ENCODE data around the gene NKX1-1. TPM values are rescaled to one million over a fixed set of nuclear protein-coding genes. Genes with fewer than 3 reads are reported as not detected.

NKX1-1 gene
- total and polyA plus RNA-seq, 2 of the 8 experiments (the other 6 are each of a cell fraction or from before 2014, with no cell fraction given): not detected

- Histone ChIP-seq H3K23ac (ENCODE audit: insufficient read length) (no peak overlapping the region), H3K56ac (replicated peaks; ENCODE audit: insufficient read length, low read depth, low read length) (no peak overlapping the region), H3K79me2 (ENCODE audit: control insufficient read depth in 1 of 2, insufficient read depth in 2 of 2, low read length in 2 of 2) (no peaks in the 10 kb centered on the region), H2AK5ac (ENCODE audit: low read depth, low read length) (no peak overlapping the region), H3K79me1 (ENCODE audit: low read depth, low read length) (no peaks in the 10 kb centered on the region; the same call in 1 of the 2 replicates), H4K20me1 (replicated peaks in 1 of 2; ENCODE audit: control insufficient read depth in 1 of 2, insufficient read depth in 2 of 2, low read length in 2 of 2) (peaks cover 3 to 14% of the 10 kb centered on the region in 2 experiments), H3K9ac (replicated peaks in 1 of 4; ENCODE audit: extremely low read depth in 1 of 4, low read depth in 3 of 4, low read length in 3 of 4) (no peak overlapping the region), H3K27ac (ENCODE audit: low read depth, low read length) (no peak overlapping the region), H3K23me2 (ENCODE audit: low read depth, low read length) (no peaks in the 10 kb centered on the region), H3K4me2 (ENCODE audit: insufficient read depth in 1 of 2, low read depth in 2 of 2, low read length in 2 of 2) (no peak overlapping the region), H3K4ac (replicated peaks; ENCODE audit: insufficient read length, low read depth, low read length) (no peak overlapping the region), H3K4me1 (replicated peaks in 1 of 4; ENCODE audit: control insufficient read depth in 3 of 4, insufficient read depth in 4 of 4, low read length in 3 of 4) (peaks cover 0 to 2% (median 0%) of the 10 kb centered on the region in 4 experiments; a peak in 1 of 7 replicates), H2BK15ac (ENCODE audit: low read length) (no peak overlapping the region), H3K9me3 (ENCODE audit: insufficient read depth in 2 of 2, low read depth in 1 of 2, low read length in 1 of 2) (no peaks in the 10 kb centered on the region), H3K14ac (ENCODE audit: insufficient read length) (no peak overlapping the region), H3K4me3 (ENCODE audit: extremely low read depth in 1 of 4, insufficient read depth in 2 of 4, low read depth in 3 of 4, low read length in 4 of 4) (no peak overlapping the region), H3K27me3 (replicated peaks in 1 of 4; ENCODE audit: control insufficient read depth in 3 of 4, extremely low read depth in 1 of 4, insufficient read depth in 3 of 4, low read length in 3 of 4) (no peaks in the 10 kb centered on the region), H3K18ac (ENCODE audit: extremely low read depth, low read length) (no peak overlapping the region), H2BK12ac (ENCODE audit: low read depth, low read length) (no peak overlapping the region), H2BK5ac (ENCODE audit: low read depth, low read length) (no peak overlapping the region), H4K8ac (ENCODE audit: extremely low read depth, insufficient read depth, low read length) (no peak overlapping the region), H4K91ac (replicated peaks; ENCODE audit: insufficient read length, low read length) (no peak overlapping the region), H2BK20ac (ENCODE audit: low read length) (no peak overlapping the region), H2AFZ (ENCODE audit: low read length) (no peak overlapping the region), H4K5ac (ENCODE audit: insufficient read length, low read depth, low read length) (no peak overlapping the region), H2BK120ac (replicated peaks; ENCODE audit: low read depth, low read length) (no peak overlapping the region), H3K36me3 (ENCODE audit: control insufficient read depth in 2 of 4, insufficient read depth in 4 of 4, low read length in 3 of 4) (no peaks in the 10 kb centered on the region)
- 94% methylated on average over 9 of the region's 13 CpGs; no CpG with 5 or more reads in 1 of the 2 experiments for WGBS, 2 experiments (ENCODE audit: extremely low coverage in 1 of 2, insufficient coverage in 1 of 2, insufficient read length in 1 of 2, insufficient replicate concordance in 2 of 2, low coverage in 1 of 2, low lambda C conversion rate in 2 of 2, missing lambda C conversion rate in 1 of 2)
- no peak for DNase-seq (ENCODE audit: low read depth in 1 of 2, low spot score in 2 of 2)
- CTCF ChIA-PET (ENCODE audit: partially characterized antibody): interaction anchor here (1.0 to 4.1 kb wide), 6 partner anchors 10 to 298 kb away, joined by 3 to 58 read pairs (median 4); no protein-coding TSS in a partner anchor
- FAIRE-seq: no peak
- POLR2A ChIA-PET (ENCODE audit: partially characterized antibody): interaction anchor here (1.1 to 3.2 kb wide), 2 partner anchors 12 to 407 kb away, joined by 4 to 7 read pairs; no protein-coding TSS in a partner anchor
- no peak for TF ChIP-seq EZH2 (IDR thresholded peaks at IDR 0.05; ENCODE audit: low read depth, low read length, severe bottlenecking)
Measured at GRCh38 chr4:1364748-1365147, 41.5 kb downstream of the NKX1-1 start.

Data from H1 (cell line).